ENCODE results near the gene NDST1.

GRCh38 chr5:150528924-150529546 lies 21.1 kb downstream of the NDST1 start:
- TF ChIP-seq CTCF (optimal IDR thresholded peaks at IDR 0.05 in 1 of 3, IDR thresholded peaks at IDR 0.05 in 1 of 3, conservative IDR thresholded peaks at IDR 0.05 in 1 of 3; ENCODE audit: extremely low read depth in 1 of 3, insufficient read depth in 2 of 3, low read length in 3 of 3): no peak
- TF ChIP-seq EZH2 (IDR thresholded peaks at IDR 0.05; ENCODE audit: low read length): no peak
